Head of caudate nucleus (tissue), 42 donors: ENCODE results near the gene HBD.
"Not testable (repeated sequence)": the region's sequence is repeated elsewhere in the genome, so short reads cannot be mapped to it uniquely, and the experiment has no call there.

Experiments
- DNase-seq, 42 donors: peaks; one replicate each; pipeline versions ENCODE4 v3.0.0 to v3.0.0-alpha.2; 2020 to 2021; ENCODE audit warnings: mixed read lengths in 7 of 42
- intact Hi-C: fragments of 100-400 bp; cut with DNase I; formaldehyde crosslinking; loops from one replicate; pipeline ENCODE4 v1.15.0; 2022

HBD gene

DNA sequence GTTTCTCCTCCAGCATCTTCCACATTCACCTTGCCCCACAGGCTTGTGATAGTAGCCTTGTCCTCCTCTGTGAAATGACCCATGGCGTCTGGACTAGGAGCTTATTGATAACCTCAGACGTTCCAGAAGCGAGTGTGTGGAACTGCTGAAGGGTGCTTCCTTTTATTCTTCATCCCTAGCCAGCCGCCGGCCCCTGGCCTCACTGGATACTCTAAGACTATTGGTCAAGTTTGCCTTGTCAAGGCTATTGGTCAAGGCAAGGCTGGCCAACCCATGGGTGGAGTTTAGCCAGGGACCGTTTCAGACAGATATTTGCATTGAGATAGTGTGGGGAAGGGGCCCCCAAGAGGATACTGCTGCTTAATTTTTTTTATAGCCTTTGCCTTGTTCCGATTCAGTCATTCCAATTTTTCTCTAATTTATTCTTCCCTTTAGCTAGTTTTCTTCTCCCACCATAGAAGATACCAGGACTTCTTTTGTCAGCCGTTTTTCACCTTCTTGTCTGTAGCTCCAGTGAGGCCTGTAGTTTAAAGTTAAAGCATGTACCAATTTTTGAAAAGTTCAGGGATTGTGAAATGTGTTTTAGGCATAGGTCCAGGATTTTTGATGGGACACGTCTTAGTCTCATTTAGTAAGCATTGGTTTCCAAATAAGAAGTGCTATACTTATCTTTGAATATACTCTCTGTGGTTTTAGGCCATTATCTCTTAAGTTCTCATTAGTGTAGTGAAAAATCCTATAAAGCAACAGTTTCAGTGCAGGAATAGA, 20.5 kb upstream of the HBD start, which contains the start of gene HBG2:
HBG2 (minus strand) TSS at position 136 of the 768 bp plus-strand sequence; CDS start at position 83, 53 bp downstream.
- intact Hi-C loops, DNase-seq: not testable (repeated sequence)

DNA sequence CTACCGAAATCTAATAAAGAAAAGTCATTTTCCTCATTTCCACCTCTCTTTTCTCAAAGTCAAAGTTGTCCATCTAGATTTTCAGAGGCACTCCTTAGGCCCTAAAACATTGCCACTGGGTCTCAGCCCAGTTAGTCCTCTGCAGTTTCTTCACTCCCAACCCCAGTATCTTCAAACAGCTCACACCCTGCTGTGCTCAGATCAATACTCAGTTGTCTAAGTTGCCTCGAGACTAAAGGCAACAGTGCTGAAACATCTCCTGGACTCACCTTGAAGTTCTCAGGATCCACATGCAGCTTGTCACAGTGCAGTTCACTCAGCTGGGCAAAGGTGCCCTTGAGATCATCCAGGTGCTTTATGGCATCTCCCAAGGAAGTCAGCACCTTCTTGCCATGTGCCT, 19.7 kb upstream of the HBD start:
- intact Hi-C loops, DNase-seq: not testable (repeated sequence)

DNA sequence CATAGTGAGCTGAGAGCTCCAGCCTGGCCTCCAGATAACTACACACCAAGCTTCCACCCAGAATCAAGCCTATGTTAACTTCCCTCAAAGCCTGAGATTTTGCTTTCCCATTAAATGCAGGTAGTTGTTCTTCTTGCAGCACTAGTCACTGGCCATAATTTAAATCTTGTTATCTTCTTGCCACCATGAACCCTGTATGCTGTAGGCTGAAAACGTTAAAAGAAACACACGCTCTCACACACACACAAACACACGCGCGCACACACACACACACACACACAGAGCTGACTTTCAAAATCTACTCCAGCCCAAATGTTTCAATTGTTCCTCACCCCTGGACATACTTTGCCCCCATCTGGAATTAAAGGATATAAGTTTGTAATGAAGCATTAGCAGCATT, 19.2 kb upstream of the HBD start:
- DNase-seq, intact Hi-C loops: not testable (repeated sequence)

DNA sequence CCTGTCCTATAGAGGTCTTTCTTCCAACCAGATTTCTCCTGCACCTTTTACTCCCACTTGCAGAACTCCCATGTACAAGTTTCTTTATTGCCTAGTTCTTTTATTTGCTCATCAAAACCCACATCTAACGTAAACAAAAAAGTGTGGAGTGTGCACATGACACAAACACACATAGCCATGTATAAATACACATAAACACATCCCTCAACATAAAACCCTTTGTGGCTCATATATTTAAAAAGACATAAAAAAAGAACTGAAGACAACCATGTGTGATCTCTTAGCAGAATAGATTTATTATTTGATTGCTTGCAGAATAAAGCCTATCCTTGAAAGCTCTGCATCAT, 18.6 kb upstream of the HBD start:
- intact Hi-C loops, result no loop called here
- no peak for DNase-seq

DNA sequence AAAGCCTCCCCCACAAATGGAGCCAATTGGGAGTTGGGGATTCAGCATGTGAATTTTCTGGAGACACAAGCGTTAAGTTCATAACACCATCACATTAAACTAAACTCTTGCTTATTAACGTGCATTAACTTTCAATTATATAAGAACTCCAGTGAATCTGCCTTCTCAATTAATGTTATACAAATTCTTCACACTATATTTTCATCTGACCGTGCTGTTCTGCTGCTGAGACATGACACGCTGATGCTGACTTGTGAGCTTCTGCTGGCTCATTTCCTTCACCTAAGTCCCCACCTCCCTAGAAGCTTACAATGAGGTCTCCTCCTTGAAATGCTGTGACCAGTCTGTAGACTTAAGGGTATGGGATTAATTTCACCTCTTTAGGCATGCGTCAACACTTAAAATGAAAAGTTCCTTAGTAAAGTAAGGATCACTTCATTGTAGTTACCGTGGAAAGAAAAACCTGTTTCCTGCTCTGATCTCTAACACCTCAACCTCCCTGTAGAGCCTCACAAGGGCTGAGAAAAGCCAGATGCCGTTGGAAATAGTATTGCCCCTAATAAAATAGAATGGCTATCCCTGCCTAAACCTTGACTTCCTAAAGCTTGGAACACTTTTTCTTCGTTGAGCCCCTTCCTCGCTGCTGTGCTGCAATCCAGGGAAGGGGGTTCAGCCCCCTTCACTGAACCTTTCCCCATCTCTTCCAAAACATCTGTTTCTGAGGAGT, 18.1 kb upstream of the HBD start:
- intact Hi-C loops, result no loop called here
- DNase-seq, result no peak

DNA sequence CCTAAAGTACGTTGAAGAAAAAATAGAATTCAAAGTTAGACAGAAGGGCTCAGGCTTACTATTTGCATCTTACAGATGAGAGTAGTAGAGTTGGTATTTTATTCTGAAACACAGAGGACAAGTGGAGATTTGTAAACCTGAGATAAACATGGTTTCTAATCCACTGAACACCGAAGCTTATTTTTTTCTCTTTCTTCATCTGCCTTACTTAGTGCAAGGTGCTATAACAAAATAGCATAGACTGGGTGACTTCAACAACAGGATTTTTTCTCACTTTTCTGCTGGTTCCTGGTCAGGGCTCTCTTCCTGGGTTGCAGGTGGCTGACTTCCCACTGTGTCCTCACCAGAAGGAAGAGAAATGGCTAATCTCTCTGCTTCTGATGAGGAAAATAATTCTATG, 17.5 kb upstream of the HBD start:
- intact Hi-C loops, result no loop called here
- DNase-seq, result no peak

DNA sequence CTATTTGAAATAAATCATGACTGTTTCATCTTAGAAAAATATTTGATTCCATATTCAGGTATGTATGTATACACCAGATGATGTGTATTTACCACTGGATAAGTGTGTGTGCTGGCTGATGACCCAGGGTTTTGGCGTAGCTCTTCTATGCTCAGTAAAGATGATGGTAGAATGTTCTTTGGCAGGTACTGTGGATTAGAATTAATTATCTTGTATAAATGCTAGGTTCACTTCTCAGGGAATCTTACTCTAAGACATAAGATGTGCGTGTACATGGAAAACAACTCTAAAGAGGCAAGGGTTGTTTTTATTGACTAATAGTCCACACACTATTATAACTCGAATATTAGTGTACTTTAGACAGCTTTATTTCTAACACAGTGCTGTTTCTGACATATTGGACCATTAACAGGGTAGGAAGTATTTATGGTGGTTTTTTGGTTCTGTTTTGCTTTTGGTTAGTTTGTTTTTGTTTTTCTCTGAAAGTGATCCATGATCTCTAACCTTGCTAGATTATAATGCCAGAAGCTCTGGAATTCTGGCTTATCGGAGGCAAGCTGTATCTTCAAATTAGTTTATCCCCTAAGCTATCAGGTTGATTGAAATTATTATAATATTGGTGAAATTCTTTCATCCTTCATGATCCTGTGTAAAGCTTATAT, 16.4 kb upstream of the HBD start:
- no peak for DNase-seq
- intact Hi-C loops, result no loop called here

DNA sequence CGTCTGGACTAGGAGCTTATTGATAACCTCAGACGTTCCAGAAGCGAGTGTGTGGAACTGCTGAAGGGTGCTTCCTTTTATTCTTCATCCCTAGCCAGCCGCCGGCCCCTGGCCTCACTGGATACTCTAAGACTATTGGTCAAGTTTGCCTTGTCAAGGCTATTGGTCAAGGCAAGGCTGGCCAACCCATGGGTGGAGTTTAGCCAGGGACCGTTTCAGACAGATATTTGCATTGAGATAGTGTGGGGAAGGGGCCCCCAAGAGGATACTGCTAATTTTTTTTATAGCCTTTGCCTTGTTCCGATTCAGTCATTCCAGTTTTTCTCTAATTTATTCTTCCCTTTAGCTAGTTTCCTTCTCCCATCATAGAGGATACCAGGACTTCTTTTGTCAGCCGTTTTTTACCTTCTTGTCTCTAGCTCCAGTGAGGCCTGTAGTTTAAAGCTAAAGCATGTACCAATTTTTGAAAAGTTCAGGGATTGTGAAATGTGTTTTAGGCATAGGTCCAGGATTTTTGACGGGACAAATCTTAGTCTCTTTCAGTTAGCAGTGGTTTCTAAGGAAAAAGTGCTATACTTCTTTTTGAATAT, 15.6 kb upstream of the HBD start, which contains the start of gene HBG1:
HBG1 (minus strand) TSS at position 51 of the 590 bp plus-strand sequence. CDS start 53 bp downstream, outside the sequence.
- DNase-seq, intact Hi-C loops: not testable (repeated sequence)

DNA sequence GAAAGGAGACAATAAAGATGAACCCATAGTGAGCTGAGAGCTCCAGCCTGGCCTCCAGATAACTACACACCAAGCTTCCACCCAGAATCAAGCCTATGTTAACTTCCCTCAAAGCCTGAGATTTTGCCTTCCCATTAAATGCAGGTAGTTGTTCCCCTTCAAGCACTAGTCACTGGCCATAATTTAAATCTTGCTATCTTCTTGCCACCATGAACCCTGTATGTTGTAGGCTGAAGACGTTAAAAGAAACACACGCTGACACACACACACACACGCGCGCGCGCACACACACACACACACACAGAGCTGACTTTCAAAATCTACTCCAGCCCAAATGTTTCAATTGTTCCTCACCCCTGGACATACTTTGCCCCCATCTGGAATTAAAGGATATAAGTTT, 14.2 kb upstream of the HBD start:
- DNase-seq, intact Hi-C loops: not testable (repeated sequence)

DNA sequence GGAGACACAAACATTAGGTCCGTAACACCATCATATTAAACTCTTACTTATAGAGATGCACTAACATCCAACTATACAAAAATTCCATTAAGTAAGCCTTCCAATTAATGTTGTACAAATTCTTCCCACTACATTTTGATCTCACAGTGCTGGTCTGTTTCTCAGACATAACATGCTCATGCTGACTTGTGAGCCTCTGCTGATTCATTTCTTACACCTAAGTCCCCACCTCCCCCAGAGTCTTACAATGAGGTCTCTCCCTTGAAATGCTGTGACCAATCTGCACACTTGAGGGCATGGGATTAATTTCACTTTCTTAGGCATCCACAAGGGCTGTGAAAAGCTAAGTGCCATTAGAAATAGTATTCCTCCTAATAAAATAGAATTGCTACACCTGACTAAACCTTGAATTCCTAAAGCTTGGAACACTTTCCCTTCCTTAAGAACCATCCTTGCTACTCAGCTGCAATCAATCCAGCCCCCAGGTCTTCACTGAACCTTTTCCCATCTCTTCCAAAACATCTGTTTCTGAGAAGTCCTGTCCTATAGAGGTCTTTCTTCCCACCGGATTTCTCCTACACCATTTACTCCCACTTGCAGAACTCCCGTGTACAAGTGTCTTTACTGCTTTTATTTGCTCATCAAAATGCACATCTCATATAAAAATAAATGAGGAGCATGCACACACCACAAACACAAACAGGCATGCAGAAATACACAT, 13.3 kb upstream of the HBD start:
- DNase-seq, result no peak
- intact Hi-C loops, result no loop called here

DNA sequence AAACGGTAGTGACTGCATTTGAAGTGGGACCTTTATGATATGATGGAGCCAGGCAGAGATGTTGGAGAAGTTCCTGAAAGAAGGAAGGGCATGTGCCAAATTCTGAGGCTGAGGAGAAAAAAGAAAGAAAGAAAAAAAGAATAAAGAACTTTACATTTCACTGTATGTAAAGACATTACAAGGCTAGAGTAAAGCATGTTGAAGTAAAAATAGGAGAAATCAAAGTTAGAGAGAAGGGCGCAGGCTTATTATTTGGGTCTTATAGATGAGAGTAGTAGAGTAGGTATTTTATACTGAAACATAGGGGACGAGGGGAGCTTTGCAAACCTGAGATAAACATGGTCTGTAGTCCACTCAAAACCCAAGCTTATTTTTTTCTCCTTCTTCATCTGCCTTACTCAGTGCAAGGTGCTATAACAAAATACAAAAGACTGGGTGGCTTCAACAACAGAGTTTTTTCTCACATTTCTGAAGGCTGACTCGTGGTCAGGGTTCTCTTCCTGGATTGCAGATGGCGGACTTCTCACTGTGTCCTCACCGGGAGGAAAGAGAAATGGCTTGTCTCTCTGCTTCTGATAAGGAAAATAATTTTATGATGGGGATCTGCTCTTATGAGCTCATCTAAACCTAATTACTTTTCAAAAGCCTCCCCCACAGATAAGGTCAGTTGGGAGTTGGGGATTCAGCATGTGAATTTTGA, 12.6 kb upstream of the HBD start:
- DNase-seq, result no peak
- intact Hi-C loops, result no loop called here

DNA sequence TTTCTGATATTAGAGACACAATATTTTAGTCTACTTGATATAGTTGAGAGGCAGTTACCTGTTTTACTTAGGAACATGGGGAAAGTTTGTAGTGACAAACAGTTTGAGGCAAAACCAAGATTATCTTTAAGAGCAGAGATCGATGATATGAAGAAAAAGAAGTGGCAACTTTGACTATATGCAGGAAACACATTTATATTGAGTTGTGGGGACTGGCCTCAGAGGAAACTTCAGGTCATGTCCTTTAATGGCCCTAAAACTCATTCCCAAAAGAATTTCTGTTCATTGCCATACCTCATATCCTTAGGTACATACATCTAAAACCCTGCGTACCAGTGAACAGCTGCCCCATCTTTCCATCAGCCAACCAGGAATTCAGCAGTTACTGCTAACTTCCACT, 10.9 kb upstream of the HBD start:
- intact Hi-C loops, result no loop called here
- no peak for DNase-seq

DNA sequence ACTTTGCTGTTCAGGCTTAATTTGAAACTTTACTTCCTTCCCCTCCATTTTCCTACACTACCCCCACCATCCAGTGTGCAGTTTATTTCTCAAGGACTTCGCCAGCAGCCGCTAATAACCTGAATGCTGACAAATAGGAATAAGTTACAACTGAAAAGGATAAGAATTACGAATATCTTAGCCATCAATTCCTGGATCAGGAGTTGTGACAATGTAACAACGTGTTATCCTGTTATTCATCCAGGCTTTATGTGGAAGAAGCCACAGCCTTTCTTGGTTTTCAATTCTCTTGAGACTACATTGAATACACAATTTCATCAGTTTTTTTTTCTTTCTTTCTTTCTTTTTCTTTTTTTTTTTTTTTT, 9.5 kb upstream of the HBD start:
- intact Hi-C loops, result no loop called here

DNA sequence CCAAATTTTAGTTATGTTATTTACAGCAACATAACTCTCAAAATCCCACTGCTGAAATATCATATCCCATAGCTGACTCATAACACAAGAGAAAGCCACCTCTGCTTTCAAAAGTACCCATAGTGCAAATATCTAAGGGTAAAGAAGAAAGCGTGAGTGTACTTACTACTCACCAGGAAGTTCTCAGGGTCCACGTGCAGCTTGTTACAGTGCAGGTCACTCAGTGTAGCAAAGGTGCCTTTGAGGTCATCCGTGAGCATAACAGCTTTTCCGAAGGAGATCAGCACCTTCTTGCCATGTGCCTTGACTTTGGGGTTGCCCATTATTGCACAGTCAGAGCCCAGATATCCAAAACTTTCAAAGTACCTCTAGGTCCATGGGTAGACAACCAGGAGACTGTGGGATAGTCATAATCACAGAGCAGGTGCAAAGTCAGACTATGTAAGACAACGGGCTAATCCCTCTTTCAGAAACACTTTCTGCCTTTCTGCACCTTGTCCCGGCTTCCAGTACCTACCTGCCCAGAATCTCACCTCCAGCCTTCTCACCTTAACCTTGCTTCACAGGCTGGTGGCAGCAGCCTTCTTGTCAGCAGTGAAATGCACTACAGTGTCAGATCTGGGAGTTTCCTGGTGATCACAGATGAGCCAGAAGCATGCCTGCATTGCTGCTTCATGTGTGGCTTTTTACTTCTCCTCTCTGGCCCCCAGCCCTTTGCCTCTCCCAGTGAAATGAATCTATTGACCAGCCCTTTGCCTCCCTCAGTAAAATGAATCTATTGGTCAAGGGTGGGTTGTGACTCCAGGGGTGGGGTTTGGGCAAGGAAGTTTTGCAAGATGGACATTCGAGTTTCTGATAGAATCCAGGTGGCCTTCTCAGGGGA, 8.9 kb upstream of the HBD start:
- DNase-seq, result no peak
- intact Hi-C loops, result no loop called here

More for the DNA sequence above, 9.5 kb upstream of the HBD start:
- no peak for DNase-seq

DNA sequence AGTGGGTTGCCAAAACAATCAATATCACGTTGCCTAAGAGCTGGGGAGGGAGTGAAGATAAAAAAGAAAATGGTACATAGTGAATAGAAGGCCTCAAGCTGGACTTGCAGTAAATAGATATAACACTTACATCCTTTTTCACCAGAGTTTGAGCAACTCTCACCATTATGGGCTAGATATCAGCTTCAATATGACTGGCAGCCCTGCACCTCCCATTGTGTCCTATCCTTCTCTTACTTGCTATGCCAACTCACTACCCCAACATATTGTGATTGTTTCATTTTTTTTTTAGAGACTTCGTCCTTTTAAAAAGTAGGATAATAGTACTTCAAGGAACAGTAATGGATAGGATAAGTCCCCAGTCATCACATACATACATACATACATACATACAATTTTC, 7.9 kb upstream of the HBD start:
- intact Hi-C loops, result no loop called here
- DNase-seq, result no peak

DNA sequence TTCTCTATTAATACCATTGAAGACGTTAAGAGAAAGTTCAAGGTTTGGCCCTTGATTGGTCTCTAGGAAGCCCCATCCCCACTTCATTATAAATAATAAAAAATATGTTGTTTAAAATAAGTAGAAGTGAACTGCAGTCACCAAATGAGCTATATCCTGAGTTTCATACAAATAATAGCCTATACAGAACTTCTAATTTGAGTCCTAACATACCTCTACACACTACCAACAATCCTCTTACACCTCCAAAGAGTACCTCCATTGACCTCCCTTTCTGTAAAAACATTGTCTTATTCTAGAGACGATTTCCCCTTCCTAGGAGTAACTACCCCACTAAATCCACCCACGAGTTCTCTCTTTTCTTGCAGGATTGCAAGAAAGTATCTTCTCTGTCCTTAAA, 7.2 kb upstream of the HBD start:
- no peak for DNase-seq
- intact Hi-C loops, result no loop called here

DNA sequence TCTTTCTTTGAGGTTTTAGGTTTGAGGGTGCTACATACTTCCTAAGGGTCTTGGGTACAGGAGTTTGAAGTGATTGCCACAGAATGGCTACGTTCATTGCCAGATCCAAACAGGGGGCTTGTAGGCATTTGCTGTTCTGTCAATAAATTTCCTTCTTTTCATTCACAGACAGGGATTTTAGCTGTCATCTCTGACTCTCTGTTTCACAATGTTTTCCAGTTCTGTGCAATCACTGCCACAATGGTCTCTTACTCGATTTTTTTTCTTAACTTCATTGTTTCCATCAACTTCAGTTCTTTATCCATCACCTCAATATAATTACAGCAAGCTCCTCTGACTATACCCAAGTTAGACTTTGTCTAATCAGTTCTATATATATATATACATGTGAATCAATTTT, 6.2 kb upstream of the HBD start:
- intact Hi-C loops, result no loop called here
- no peak for DNase-seq

DNA sequence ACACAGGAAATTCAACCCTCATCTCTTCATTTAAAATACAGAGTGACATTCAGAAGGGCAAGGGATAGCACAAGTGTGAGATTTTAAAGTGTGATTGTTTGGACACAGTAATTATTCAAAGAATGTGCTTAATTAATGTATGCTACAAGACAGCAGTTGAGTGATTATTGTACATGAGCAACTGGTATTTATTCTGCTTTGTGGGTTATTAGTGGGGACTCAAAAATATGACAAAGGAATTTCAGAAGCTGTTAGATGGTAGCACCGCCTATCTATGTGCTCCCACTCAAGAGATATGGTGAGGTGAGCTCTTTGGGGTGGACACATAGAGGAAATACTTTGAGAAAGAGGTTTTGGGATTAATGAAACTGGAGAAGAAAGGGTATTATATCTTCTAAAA, 5.8 kb upstream of the HBD start:
- intact Hi-C loops, result no loop called here
- no peak for DNase-seq
